GM19099 (cell line): ENCODE results near the gene AGPAT3.

Experiments used
- POLR2A ChIP-seq: IDR thresholded peaks from 3 replicates; pipeline ENCODE4 v1.6.1; 2011; ENCODE audit warnings: low read depth; ENCODE audit not compliant: insufficient read length; ENCODE audit errors: extremely low read depth

The AGPAT3 gene

DNA sequence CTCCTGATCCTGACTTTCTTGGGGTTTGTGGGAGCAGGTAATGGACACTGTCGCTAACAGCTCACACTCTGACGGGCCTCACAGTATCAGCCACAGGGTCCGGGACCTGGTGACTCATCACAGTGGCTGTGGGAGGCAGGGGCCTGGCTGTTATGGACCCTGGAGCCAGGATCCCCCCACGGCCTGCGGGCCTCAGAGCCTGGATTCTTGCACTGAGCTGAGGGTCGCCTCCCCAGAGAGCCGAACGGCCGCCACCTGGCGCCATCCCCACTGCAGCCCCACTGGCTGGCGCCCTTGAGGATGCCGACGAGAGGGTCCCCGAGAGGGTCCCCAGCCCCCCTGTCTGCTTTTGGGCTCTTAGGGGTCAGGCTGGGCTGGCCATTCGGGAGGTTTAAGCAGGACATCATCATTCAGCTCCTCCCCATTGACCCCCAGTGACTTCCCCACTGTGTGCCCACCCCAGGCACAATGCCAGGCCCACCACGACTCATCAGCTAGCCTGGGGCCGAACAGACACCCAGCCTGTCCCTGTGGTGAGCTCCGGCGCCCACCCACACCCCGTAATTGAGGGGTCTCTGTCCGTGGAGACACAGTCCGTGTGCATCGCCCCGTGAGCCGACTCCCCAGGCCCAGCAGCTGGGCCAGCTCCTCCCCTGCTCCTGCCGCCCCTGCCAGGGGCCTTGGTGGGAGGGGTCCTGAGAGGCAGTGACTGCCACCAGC, 116.3 kb downstream of the AGPAT3 start:
- no peak for TF ChIP-seq POLR2A

- TF ChIP-seq POLR2A, result no peak
These were observed 116.8 kb downstream of the AGPAT3 start for GRCh38 chr21:43981871-43982210.

GRCh38 chr21:43982489-43983078, 117.6 kb downstream of the AGPAT3 start:
- no peak for TF ChIP-seq POLR2A

GRCh38 chr21:43983390-43983789, 118.4 kb downstream of the AGPAT3 start:
- no peak for TF ChIP-seq POLR2A

- TF ChIP-seq POLR2A, result no peak
These were observed 118.9 kb downstream of the AGPAT3 start for GRCh38 chr21:43983860-43984420.

DNA sequence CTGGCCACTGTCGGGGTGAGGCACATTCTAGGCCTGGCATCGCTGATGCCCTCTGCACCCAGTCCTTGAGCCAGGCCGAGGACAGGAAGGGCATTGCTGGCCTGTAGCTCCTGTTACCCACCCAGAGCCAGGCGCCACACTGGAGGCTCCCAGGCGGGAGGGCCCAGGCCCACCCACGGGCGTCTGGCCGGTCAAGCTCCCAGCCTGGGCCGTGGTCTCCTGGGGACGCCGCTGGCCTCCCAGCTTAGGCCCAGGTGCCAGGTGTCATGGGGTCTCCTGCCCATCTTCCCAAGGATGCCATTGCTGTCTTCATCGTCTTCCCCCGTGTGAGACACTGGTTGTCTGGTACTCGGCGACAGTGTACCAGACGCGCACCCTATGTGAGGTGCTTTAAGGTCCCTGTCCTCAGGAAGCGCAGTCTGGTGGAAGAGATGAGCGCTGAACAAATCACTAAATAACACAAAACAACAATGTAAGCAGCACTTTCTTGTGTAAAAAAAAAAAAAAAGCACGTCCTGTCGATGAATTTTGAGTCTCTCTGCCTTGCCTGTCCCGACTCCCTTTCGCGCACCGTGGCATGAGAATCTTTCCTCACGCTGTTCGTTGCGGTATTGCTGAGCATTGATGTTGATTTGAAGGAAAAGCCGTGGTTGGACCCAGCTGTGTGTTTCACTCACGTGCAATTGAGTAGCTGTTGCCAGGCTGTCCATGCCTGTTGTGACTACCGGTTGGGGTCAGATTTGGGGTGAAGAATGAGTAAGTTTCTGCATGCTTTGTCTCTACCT, 120.1 kb downstream of the AGPAT3 start:
- TF ChIP-seq POLR2A, result no peak

DNA sequence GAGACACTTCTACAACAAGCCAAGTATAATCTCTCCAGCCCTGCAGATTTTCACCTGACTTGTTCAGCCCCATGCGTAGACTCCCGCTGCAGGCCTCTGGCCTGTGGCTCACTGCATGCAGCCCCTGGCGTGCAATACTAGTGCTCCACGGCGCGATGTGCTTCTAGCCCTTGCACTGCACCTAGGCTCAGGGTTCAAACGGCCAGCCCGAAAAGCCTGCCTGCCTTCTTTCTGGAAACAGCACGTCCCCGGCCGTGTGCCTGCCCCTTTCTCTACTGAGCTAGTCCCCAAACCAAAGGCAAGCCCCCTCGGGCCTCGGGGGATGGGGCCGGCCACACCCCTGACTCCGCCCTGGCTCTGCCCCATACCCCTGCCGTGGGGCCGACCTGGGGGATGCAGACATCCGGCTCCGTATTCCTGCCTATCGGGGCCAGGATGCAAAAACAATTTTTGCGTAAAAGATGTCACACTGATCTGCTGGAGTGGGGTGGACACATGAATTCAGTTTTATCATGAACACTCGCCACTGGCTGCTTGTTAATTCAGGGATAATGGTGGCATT, 120.7 kb downstream of the AGPAT3 start:
- no peak for TF ChIP-seq POLR2A

DNA sequence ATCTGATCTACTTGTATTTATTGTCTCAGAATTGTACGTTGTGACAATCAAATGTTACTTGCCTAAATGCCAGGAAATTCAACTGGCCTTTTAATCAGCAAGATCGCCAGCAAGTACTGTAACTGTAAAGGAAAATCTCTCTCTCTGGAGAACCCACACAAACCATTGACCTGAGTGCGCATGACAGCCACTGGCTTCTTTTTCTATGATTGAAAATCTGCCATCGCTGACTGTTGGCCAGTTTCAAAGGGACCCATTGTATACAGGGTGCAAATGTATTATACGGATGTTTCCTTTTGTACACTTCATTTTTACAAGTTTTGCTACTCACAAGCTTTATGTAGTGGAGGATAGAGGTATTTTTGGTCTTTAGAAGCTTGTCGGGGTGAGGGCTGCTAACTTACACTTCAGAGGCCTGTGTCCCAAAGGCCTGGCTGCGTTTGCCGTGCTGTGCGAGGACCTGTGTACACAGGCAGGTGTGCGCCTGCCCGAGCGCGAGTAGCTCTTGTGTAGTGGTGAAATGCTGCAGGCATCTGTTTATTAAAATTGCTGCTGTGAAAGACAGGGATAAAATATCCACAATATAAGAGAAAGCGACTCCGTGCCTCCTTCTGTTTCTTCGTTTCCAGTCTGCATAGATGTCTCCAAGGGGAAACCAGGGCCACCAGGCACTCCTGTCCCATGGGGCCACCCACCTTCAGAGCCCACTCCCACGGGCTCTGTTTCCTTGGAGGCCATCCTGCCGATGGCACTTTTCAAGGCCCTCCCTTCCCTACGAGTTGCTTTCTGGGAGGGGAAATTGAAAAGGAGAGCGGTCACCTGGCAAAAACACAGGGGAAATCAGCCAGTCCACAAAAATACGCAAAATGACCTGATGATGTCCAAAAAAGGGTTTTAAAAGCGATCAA, 121.8 kb downstream of the AGPAT3 start:
- no peak for TF ChIP-seq POLR2A

- no peak for TF ChIP-seq POLR2A
These were observed 122.5 kb downstream of the AGPAT3 start for GRCh38 chr21:43987509-43987908.

- no peak for TF ChIP-seq POLR2A
These were observed 123.0 kb downstream of the AGPAT3 start for GRCh38 chr21:43988016-43988415.

- no peak for TF ChIP-seq POLR2A
These were observed 123.6 kb downstream of the AGPAT3 start for GRCh38 chr21:43988506-43989230.

- TF ChIP-seq POLR2A, result no peak
These were observed 124.4 kb downstream of the AGPAT3 start for GRCh38 chr21:43989401-43989800.

- no peak for TF ChIP-seq POLR2A
These were observed 126.5 kb downstream of the AGPAT3 start for GRCh38 chr21:43991447-43991991.
